BJ (cell line): ENCODE data around the gene PALB2. TPM values are rescaled to one million over a fixed set of nuclear protein-coding genes. Genes with fewer than 3 reads are reported as not detected.
"Not testable (repeated sequence)": the region's sequence is repeated elsewhere in the genome, so short reads cannot be mapped to it uniquely, and the experiment has no call there.

Experiments used
- CTCF ChIA-PET: fragments of 350-600 bp; formaldehyde crosslinking; extraction: SDS; loops from one replicate; lab custom pipeline; 2021; ENCODE audit warnings: antibody characterized with exemption, inconsistent platforms; lab: Yijun Ruan, JAX
- POLR2A ChIA-PET: fragments of 300-600 bp; sonication (Branson Sonifier 250); formaldehyde crosslinking; extraction: SDS; loops from one replicate; lab custom pipeline; 2021; ENCODE audit warnings: antibody characterized with exemption; lab: Charles Lee
- DNase-seq: peaks from one replicate; pipeline ENCODE4 v3.0.0-alpha.2; 2011; ENCODE audit warnings: low read depth
- H3K27me3 ChIP-seq: 2 replicates; pipeline ENCODE4 v1.6.0; 2011; ENCODE audit warnings: low read length; ENCODE audit not compliant: control insufficient read depth, insufficient read depth
- H3K36me3 ChIP-seq: 2 replicates; pipeline ENCODE4 v1.5.1; 2011; ENCODE audit warnings: low read length; ENCODE audit not compliant: control insufficient read depth, insufficient read depth
- H3K4me3 ChIP-seq: 2 replicates; pipeline ENCODE4 v1.5.1; 2011; ENCODE audit warnings: low read depth, mild to moderate bottlenecking, control low read depth, low read length
- polyA plus RNA-seq: library from polyadenylated mRNA; depleted of rRNA; stranded (reverse); fragments of >200 nt; gene quantifications from 2 replicates; pipeline ENCODE4 v1.2.3, GENCODE V29; 2011
- TF ChIP-seq, protein P1 (sequence below): IDR thresholded peaks from 2 replicates; pipeline ENCODE4 v1.5.1; 2011; ENCODE audit warnings: low read depth, mild to moderate bottlenecking, control low read depth, inconsistent platforms, low read length, moderate library complexity; ENCODE audit not compliant: insufficient read depth

Gene PALB2
- polyA plus RNA-seq, 1 experiment = 3.2 TPM

DNA sequence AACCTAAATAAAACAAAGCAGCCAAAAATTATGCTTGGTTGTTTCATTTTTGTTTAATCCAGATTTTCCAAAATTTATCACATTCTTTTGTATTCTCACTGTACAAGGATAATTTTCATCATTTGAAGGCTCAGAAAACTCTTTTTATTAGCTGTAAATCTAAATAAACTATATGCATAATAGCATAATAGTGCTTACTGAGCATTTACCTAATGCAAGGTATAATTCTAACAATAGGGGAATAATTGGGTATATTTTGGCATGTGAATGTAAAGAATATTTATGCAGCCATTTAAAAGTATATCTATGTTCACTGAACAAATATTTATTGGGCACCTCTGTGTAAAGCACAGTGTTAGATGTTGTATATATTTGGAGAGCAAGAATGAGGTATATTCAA is 17.0 kb downstream of the PALB2 start:
- TF ChIP-seq, protein P1, sequence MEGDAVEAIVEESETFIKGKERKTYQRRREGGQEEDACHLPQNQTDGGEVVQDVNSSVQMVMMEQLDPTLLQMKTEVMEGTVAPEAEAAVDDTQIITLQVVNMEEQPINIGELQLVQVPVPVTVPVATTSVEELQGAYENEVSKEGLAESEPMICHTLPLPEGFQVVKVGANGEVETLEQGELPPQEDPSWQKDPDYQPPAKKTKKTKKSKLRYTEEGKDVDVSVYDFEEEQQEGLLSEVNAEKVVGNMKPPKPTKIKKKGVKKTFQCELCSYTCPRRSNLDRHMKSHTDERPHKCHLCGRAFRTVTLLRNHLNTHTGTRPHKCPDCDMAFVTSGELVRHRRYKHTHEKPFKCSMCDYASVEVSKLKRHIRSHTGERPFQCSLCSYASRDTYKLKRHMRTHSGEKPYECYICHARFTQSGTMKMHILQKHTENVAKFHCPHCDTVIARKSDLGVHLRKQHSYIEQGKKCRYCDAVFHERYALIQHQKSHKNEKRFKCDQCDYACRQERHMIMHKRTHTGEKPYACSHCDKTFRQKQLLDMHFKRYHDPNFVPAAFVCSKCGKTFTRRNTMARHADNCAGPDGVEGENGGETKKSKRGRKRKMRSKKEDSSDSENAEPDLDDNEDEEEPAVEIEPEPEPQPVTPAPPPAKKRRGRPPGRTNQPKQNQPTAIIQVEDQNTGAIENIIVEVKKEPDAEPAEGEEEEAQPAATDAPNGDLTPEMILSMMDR = no peak
- no peak for DNase-seq
- ChIA-PET CTCF (no interaction called here), POLR2A (no interaction called here)
- Histone ChIP-seq H3K27me3 (no peaks in the 10 kb centered on the region), H3K4me3 (no peak overlapping the region), H3K36me3 (peaks cover 3% of the 10 kb centered on the region)

DNA sequence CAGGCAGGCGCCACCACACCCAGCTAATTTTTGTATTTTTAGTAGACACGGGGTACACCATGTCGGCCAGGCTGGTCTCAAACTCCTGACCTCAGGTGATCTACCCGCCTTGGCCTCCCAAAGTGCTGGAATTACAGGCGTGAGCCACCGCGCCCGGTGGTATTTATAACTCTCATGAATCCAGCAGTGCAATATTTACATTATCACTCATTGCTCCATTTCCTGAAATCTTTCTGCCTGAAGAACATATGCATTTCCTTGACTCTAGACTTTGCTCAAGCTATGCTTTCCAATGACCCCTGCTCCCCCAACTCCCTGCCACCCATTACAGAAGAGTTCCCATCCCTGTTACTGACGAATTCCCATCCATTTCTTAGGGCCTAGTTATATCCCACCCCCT is 25.3 kb downstream of the PALB2 start:
- no peaks in the 10 kb centered on the region for H3K27me3 ChIP-seq
- TF ChIP-seq, protein P1 = no peak
- H3K4me3 ChIP-seq = no peak overlapping the region
- H3K36me3 ChIP-seq = peaks cover 2% of the 10 kb centered on the region; the same call in 1 of the 2 replicates
- DNase-seq = no peak
- POLR2A ChIA-PET = no interaction called here
- CTCF ChIA-PET = no interaction called here

DNA sequence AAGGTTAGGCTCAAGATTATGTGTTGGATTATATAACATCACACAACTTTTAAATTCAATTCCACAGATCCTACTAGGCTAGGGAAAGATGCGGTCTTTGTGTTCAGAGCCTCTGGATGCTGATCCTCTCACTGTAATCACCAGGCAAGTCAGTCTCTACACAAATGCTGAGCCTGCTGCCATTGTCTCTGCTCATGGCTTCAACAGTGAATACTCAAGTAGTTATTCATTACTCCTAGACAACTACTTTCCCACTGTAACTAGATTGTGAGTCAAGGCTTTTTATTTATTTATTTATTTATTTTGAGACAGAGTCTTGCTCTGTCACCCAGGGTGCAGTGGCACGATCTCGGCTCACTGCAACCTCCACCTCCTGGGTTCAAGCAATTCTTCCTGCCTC is 29.2 kb downstream of the PALB2 start:
- POLR2A ChIA-PET = no interaction called here
- CTCF ChIA-PET = interaction anchor here (0.7 to 2.9 kb wide), 2 partner anchors 16 to 50 kb away, joined by 3 to 11 read pairs; partner anchors contain the start of gene NDUFAB1
- Histone ChIP-seq H3K36me3 (no peaks in the 10 kb centered on the region; the same call in 1 of the 2 replicates), H3K27me3 (no peaks in the 10 kb centered on the region), H3K4me3 (no peak overlapping the region)
- no peak for DNase-seq
- TF ChIP-seq, protein P1 = no peak

DNA sequence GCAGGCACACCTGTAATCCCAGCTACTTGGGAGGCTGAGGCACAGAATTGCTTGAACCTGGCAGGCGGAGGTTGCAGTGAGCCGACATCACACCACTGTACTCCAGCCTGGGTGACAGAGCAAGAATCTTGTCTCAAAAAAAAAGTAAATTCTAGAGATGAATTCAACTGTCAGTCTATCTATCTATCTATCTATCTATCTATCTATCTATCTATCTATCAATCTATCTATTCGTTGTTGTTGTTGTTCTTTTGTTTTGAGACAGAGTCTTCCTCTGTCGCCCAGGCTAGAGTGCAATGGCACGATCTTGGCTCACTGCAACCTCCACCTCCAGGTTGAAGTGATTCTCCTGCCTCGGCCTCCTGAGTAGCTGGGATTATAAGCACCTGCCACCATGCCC is 30.2 kb downstream of the PALB2 start:
- H3K4me3 ChIP-seq, H3K36me3 ChIP-seq, POLR2A ChIA-PET, DNase-seq, H3K27me3 ChIP-seq: not testable (repeated sequence)
- CTCF ChIA-PET = interaction anchor here (2.5 kb wide), 1 partner anchor 14 kb away, joined by 9 read pairs; the partner anchor contains the start of gene NDUFAB1

DNA sequence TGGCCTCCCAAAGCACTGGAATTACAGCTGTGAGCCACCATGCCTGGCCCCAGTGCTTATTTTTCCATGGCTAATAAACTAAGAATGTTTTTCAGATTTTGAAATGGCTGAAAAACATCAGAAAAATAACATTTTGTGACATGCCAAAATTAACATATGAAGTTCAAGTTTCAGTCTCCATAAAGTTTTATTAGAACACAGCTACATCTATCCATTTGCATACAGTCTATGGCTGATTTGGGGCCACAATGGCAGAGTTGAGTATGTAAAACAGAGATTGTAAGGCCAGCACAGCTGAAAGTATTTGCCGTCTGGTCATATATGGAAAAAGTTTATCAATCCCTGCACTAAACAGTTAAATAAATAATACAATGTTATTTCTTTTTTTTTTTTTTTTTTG is 31.2 kb downstream of the PALB2 start:
- H3K4me3 ChIP-seq = no peak overlapping the region
- no peaks in the 10 kb centered on the region; the same call in 1 of the 2 replicates for H3K36me3 ChIP-seq
- TF ChIP-seq, protein P1 = no peak
- POLR2A ChIA-PET = no interaction called here
- H3K27me3 ChIP-seq = no peaks in the 10 kb centered on the region
- DNase-seq = no peak
- CTCF ChIA-PET = interaction anchor here (2.5 kb wide), 1 partner anchor 13 kb away, joined by 9 read pairs; the partner anchor contains the start of gene NDUFAB1

DNA sequence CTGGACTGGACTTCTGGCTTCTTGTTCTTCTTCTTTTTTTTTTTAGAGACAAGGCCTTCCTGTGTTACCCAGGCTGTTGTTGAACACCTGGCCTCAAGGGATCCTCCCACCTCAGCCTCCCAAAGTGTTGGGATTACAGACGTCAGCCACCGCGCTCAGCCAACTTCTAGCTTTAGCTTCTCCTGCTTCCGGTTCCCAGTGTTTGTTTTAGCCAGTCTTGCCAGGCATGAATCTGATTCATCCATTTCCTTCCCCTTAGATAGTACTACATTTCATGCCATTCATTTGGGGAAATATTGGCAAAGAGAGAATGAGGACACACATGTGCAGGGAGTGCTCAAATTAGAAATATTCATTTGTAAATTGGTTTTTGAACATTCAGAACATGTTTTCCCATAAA is 32.9 kb downstream of the PALB2 start:
- no peaks in the 10 kb centered on the region for H3K27me3 ChIP-seq
- POLR2A ChIA-PET = no interaction called here
- DNase-seq = no peak
- no peaks in the 10 kb centered on the region; the same call in 1 of the 2 replicates for H3K36me3 ChIP-seq
- no peak overlapping the region for H3K4me3 ChIP-seq
- CTCF ChIA-PET = no interaction called here
- TF ChIP-seq, protein P1 = no peak
